ENCODE measurements around the gene ZNF552.
"Not testable (repeated sequence)": the region's sequence is repeated elsewhere in the genome, so short reads cannot be mapped to it uniquely, and the experiment has no call there.

- not testable (repeated sequence) for TF ChIP-seq EZH2phosphoT487 (IDR thresholded peaks at IDR 0.05; ENCODE audit: borderline replicate concordance); CTCF (conservative IDR thresholded peaks at IDR 0.05; ENCODE audit: low read length)
Observed at GRCh38 chr19:57849666-57850473, 35.2 kb upstream of the ZNF552 start, which contains the start of gene ZNF587.
